ENCODE data around the gene CDK15.
"Not testable (repeated sequence)": the region's sequence is repeated elsewhere in the genome, so short reads cannot be mapped to it uniquely, and the experiment has no call there.

The CDK15 gene

GRCh38 chr2:201790989-201791388, 15.3 kb upstream of the CDK15 start:
- DNase-seq = no peak

DNA sequence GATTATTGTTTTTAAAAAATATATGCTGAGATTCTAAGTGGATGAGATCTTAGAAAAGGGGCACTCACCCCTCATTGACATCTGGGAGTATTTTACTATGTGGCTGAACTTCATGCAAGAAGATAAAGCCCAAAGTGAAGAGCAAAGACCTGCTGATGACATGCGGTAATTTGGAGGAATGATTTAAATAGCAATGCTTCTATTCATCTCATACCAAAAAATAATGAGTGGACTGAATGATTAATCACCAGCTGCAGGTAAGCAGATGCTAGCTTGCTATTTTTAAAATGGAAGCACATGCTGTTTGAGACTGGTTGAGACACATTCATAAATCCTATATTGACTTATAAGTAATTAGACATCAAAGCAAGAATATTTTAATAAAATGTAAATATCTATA, 12.7 kb upstream of the CDK15 start:
- no peak for DNase-seq

DNA sequence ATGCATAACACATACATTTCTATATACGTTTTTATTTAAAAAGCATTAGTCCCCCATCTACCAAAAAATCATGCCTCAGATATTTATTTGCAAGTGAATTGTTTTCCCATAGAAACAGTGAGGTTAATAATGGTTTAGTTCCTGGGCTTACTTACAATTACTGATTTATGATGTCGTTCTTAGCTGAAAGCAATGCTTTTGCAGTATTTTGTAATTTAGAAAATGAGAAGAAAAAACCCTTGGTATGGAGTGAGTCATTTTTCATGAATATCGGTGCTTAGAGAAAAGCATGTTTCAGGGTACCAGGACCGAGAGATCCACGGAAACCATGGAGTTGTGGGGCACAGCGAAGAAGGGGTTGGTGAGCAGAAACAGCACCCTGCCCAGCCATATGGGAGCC, 12.0 kb upstream of the CDK15 start:
- DNase-seq = no peak

DNA sequence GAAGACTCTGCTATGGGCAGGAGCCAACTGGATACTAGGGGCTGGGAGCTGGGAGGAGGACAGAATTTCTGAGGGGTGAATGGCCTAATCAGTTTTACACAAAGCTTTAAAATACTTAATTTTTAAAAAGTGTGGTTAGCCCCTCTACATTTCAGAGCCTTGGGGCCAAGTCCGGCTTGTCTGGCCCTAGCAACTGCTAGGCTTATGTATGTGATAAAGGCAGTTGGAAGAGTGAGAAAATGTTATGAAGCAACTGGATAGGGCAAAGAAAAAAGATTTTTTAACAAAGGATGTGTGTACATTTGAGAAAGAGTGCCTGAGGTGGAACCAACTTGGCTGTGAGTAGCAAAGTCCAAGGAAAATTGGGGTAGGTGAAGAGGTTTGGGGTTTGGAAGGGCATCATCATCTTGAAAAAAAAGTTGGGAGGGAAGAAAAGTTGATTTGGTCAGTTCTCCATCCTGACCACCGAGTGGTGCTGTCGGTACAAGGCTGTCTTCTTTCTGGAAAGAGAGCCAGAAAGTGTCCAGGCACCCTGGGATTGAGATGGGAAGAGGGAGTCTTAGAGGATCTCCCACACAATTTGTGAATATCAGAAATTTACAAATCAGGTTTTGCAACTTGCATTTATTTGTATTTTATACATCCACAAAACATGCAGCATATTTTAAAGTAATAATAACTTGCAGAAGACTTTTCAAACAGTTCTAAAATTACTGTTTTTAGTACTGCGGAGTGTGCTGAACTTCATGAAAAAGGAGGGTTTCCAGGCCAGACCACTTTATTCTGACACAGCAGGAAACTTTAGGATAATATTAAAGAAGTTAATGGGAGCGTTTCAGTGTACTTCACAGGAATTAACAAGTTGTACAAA, 10.5 kb upstream of the CDK15 start:
- DNase-seq = peak; percentile 18

- DNase-seq = no peak
Observed at GRCh38 chr2:201796478-201796865, 9.9 kb upstream of the CDK15 start.

DNA sequence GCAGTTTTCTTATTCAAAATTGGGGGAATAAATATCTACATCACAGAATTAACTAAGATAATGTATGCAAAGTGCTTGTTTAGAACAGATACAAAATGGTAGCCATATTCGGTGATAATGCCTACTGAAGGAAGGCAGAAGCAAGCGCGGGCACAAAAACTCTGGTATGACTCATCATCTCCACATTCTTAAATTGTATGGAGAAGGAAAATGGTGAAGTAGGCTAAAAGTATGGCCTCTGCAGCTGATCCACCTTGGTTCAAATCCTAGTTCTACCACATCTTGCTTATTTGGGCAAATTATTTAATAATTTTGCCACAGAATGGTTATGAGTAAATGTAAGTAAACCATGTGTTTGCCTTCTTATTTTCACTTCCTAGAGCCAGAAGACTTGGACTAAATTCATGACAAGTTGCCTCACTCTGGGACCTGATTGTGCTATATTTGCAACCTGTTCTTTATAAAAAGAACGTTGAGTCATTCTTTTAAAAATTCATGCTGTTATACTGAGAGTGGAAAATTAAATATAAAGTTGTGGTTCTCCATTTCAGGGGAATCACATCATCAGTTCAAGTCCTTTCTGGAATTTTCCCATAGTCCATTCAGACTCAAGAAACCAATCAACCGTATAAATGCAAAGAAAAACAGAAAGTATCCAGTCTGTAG, 9.0 kb upstream of the CDK15 start:
- DNase-seq = no peak

- no peak for DNase-seq
Observed at GRCh38 chr2:201798252-201798913, 8.0 kb upstream of the CDK15 start.

DNA sequence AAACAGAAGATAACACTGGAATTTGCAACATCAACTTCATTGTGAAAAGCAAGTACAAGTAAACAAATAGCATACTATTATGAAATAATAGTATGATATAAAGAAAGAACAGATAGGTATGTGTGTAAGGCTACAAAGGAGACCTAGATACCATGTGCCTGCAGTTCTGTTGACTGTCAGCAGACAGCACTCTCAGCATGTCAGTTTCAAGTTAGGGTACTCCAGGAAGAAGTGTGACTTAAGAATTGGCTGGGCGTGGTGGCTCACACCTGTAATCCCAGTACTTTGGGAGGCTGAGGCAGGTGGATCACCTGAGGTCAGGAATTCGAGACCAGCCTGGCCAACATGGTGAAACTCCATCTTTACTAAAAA, 7.4 kb upstream of the CDK15 start:
- DNase-seq = not testable (repeated sequence)

GRCh38 chr2:201807452-201807999, 1.2 kb downstream of the CDK15 start:
- no peak for DNase-seq

DNA sequence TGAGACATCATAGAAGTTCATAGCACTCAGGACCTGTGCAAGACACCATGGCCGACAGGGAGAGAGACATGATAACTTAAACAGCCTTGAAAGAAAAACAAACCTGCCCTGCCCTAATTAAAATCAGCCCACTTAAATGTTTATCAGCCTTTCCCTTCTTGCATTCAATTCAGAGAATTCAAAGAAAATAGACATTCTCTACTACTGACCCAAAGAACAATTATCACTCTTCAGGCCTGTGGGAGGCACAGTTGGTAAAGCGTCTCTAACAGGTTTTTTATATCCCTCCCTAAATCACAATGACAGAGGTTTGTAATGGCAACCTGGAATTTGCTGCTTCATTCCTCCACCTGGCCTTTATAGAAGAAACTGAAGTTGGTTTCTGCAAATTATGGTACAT, 1.7 kb downstream of the CDK15 start:
- DNase-seq = no peak

GRCh38 chr2:201809633-201810032, 3.3 kb downstream of the CDK15 start:
- DNase-seq = no peak

- DNase-seq = not testable (repeated sequence)
Observed at GRCh38 chr2:201810604-201811003, 4.3 kb downstream of the CDK15 start.

DNA sequence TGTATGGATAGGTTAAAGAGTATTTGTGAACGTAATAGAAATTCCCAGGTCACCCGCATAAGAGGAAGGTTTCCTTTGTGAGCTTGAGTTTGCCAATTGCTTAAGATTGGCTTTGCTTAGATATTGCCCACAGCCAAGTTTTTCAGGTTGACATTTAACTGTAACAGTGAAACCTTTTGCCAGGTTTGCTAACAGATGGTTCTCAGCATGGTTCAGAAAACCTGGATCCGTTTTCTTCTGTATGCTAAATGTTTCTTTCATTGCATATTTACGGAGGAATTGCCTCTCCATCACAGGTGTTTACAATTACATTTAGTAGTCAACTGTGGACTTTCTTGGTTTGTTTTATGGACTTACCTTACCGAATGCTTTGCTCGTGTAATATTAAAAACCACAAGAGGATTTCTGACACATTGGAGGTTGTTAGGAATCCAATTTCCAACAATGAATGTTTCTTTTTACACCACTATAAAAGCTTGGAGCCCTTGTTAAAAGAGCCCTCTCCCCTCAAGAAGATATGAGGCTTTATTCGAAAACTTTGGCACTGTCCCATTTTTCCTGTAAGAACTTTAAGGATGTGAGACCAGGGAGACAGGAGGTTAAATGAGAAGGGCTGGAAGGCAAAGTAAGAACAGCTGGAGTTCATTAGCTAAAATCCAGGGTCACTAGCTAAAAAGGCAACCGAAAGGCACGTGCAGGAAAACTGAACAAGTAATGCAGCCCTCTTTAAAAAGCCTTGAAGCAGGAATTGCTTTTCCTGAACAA, 7.8 kb downstream of the CDK15 start:
- no peak for DNase-seq

GRCh38 chr2:201816657-201817575, 10.6 kb downstream of the CDK15 start:
- DNase-seq = no peak

DNA sequence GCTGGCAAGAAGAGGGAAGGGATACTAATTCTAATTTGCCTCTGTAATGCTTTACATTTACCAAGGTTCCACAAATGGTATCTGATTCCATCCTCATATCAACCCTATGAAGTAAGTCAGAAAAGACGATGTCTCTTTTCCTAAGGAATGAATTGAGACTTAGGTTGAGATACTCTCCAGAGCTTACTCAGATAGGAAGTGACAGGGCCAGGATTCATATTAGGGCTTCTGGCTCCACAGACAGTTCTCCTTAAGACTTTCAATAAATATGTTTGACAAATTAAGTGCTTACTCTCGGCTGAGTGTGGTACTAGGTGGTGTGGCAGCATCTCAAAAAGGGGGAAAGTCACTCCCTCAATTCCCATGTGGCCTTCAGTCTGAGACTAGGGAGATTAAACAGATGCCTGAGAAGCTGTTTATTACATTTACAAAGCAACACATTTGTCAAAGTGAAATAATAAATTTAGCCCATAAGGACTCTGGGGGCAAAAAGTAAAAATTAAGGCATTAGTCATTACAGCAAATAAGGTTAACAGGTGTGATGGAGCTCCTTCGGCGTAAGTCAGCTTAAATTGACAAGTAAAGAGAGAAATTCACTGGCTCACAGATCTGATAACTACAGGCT, 14.2 kb downstream of the CDK15 start:
- DNase-seq = no peak

- DNase-seq = no peak
Observed at GRCh38 chr2:201821080-201821479, 14.7 kb downstream of the CDK15 start.

DNA sequence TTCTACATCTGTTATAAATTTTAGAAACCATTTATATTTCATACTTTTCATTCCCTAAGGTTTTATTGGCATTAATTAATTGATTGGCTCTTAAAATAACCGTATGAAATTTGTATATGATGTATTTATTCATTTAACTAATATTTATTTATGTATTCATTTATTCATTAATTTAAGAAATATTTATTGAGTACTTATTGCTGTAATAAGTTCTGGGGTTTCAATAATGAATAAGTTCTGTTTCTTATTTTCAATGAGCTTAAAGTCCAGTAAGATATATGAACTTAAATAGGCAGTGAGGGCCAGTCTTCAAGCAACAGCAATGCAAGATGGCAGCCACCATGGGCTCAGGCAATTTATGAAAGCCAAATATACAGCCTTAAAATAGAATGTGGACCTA, 17.9 kb downstream of the CDK15 start:
- no peak for DNase-seq

- DNase-seq = peak; percentile 35
Observed at GRCh38 chr2:201827621-201828020, 21.3 kb downstream of the CDK15 start.

GRCh38 chr2:201828220-201828619, 21.9 kb downstream of the CDK15 start:
- DNase-seq = no peak

DNA sequence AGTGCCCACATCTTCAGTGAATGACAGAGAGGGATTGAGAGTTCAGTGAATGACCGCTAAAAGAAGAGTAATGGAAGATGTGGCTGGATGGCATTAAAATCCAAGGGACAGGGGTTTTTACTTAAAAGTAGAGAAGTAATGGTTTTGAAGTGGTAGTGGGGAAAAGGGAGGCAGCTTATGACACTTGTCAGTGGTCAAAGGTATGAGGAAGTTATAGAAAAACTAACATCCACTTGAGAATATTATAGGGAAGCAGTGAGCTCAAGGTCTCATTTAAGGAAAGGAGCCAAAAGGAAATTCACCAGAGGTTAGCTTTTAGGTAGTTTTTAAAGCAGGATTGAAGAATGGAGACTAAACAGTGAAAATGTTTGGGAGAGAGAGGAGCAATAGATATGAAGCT, 24.3 kb downstream of the CDK15 start:
- DNase-seq = no peak

- no peak for DNase-seq
Observed at GRCh38 chr2:201831469-201831868, 25.1 kb downstream of the CDK15 start.
